Measurements from ENCODE around the gene CACNB2. TPM values are rescaled to one million over a fixed set of nuclear protein-coding genes. Genes with fewer than 3 reads are reported as not detected.

CACNB2 gene
- polyA plus RNA-seq, 1 of the 3 experiments (the other 2 are of a cell fraction), result 0.74 TPM

- ChIA-PET CTCF (interaction anchor here (0.9 kb wide), 1 partner anchor 18 kb away, joined by 3 read pairs; no protein-coding TSS in a partner anchor), POLR2A (no interaction called here)
- Histone ChIP-seq H3K27ac (ENCODE audit: low read depth in 2 of 2, low read length in 1 of 2) (no peak overlapping the region), H3K9me2 (no peaks in the 10 kb centered on the region), H3K9me3 (no peaks in the 10 kb centered on the region), H3K27me3 (ENCODE audit: insufficient read depth) (no peaks in the 10 kb centered on the region), H3K36me3 (replicated peaks in 1 of 2; ENCODE audit: control insufficient read depth in 1 of 2, insufficient read depth in 2 of 2, low read length in 1 of 2) (no peaks in the 10 kb centered on the region), H3K9ac (no peak overlapping the region), H4K20me1 (ENCODE audit: insufficient read depth) (no peaks in the 10 kb centered on the region), H3K4me1 (ENCODE audit: control insufficient read depth in 1 of 2, insufficient read depth in 2 of 2, low read depth in 1 of 2, low read length in 1 of 2) (no peaks in the 10 kb centered on the region), H3F3A (replicated peaks; ENCODE audit: insufficient read depth) (no peaks in the 10 kb centered on the region), H3K4me3 (ENCODE audit: low read depth in 2 of 2, low read length in 1 of 2) (no peak overlapping the region), H3K79me2 (ENCODE audit: insufficient read depth) (no peaks in the 10 kb centered on the region), H2AFZ (ENCODE audit: low read depth) (no peak overlapping the region), H3K4me2 (no peak overlapping the region)
- TF ChIP-seq RXRA (IDR thresholded peaks at IDR 0.05; ENCODE audit: borderline replicate concordance, low read depth) (no peak), JUND (IDR thresholded peaks at IDR 0.05) (no peak), CHD2 (IDR thresholded peaks at IDR 0.05; ENCODE audit: low read length, partially characterized antibody) (no peak), REST (IDR thresholded peaks at IDR 0.05; ENCODE audit: low read depth, low read length) (no peak)
- DNase-seq, result no peak
- 36% methylated on average over 2 of the region's 2 CpGs for WGBS (ENCODE audit: low lambda C conversion rate)
These were observed 42.7 kb upstream of the CACNB2 start for GRCh38 chr10:18097524-18097923.

GRCh38 chr10:18098201-18098600, 42.0 kb upstream of the CACNB2 start:
- no peak overlapping the region for H3K4me3 ChIP-seq (ENCODE audit: low read depth in 2 of 2, low read length in 1 of 2)
- H4K20me1 ChIP-seq (ENCODE audit: insufficient read depth), result no peaks in the 10 kb centered on the region
- no peak overlapping the region for H3K9ac ChIP-seq
- no peak overlapping the region for H3K4me2 ChIP-seq
- CTCF ChIA-PET, result interaction anchor here (0.9 to 1.0 kb wide), 2 partner anchors 19 to 100 kb away, joined by 3 read pairs; no protein-coding TSS in a partner anchor
- no peaks in the 10 kb centered on the region for H3K36me3 ChIP-seq (replicated peaks in 1 of 2; ENCODE audit: control insufficient read depth in 1 of 2, insufficient read depth in 2 of 2, low read length in 1 of 2)
- no peaks in the 10 kb centered on the region for H3K27me3 ChIP-seq (ENCODE audit: insufficient read depth)
- TF ChIP-seq FOXM1 (IDR thresholded peaks at IDR 0.05; ENCODE audit: low read depth) (no peak), USF1 (IDR thresholded peaks at IDR 0.05; ENCODE audit: borderline replicate concordance, low read depth) (no peak), GABPA (IDR thresholded peaks at IDR 0.05; ENCODE audit: low read depth) (no peak), NFIC (IDR thresholded peaks at IDR 0.05; ENCODE audit: borderline replicate concordance) (no peak)
- POLR2A ChIA-PET, result no interaction called here
- 44% methylated on average over 3 of the region's 3 CpGs for WGBS (ENCODE audit: low lambda C conversion rate)
- H3K4me1 ChIP-seq (ENCODE audit: control insufficient read depth in 1 of 2, insufficient read depth in 2 of 2, low read depth in 1 of 2, low read length in 1 of 2), result no peaks in the 10 kb centered on the region
- no peak for DNase-seq
- H2AFZ ChIP-seq (ENCODE audit: low read depth), result no peak overlapping the region
- H3K79me2 ChIP-seq (ENCODE audit: insufficient read depth), result no peaks in the 10 kb centered on the region
- no peaks in the 10 kb centered on the region for H3K9me2 ChIP-seq
- H3K27ac ChIP-seq (ENCODE audit: low read depth in 2 of 2, low read length in 1 of 2), result no peak overlapping the region
- no peaks in the 10 kb centered on the region for H3F3A ChIP-seq (replicated peaks; ENCODE audit: insufficient read depth)
- no peaks in the 10 kb centered on the region for H3K9me3 ChIP-seq

- no peaks in the 10 kb centered on the region for H4K20me1 ChIP-seq (ENCODE audit: insufficient read depth)
- H3K27ac ChIP-seq (ENCODE audit: low read depth in 2 of 2, low read length in 1 of 2), result no peak overlapping the region
- no peak overlapping the region for H3K9ac ChIP-seq
- no peaks in the 10 kb centered on the region for H3K27me3 ChIP-seq (ENCODE audit: insufficient read depth)
- no peaks in the 10 kb centered on the region for H3K9me3 ChIP-seq
- H3K79me2 ChIP-seq (ENCODE audit: insufficient read depth), result no peaks in the 10 kb centered on the region
- ChIA-PET CTCF (no interaction called here), POLR2A (no interaction called here)
- H3K36me3 ChIP-seq (replicated peaks in 1 of 2; ENCODE audit: control insufficient read depth in 1 of 2, insufficient read depth in 2 of 2, low read length in 1 of 2), result no peaks in the 10 kb centered on the region
- H3K4me1 ChIP-seq (ENCODE audit: control insufficient read depth in 1 of 2, insufficient read depth in 2 of 2, low read depth in 1 of 2, low read length in 1 of 2), result no peaks in the 10 kb centered on the region
- H3K9me2 ChIP-seq, result no peaks in the 10 kb centered on the region
- WGBS (ENCODE audit: low lambda C conversion rate), result 67% methylated on average over 3 of the region's 3 CpGs
- DNase-seq, result no peak
- no peak overlapping the region for H3K4me2 ChIP-seq
- H3F3A ChIP-seq (replicated peaks; ENCODE audit: insufficient read depth), result no peaks in the 10 kb centered on the region
- H2AFZ ChIP-seq (ENCODE audit: low read depth), result no peak overlapping the region
- H3K4me3 ChIP-seq (ENCODE audit: low read depth in 2 of 2, low read length in 1 of 2), result no peak overlapping the region
- TF ChIP-seq NRF1 (IDR thresholded peaks at IDR 0.05; ENCODE audit: low read depth, low read length), result no peak
- no peak for TF ChIP-seq GATA2 (CRISPR knock-in tag; IDR thresholded peaks at IDR 0.05)
- TF ChIP-seq CTCF (IDR thresholded peaks at IDR 0.05), result no peak
- TF ChIP-seq FOXJ3 (CRISPR knock-in tag; IDR thresholded peaks at IDR 0.05), result no peak
- TF ChIP-seq RXRA (IDR thresholded peaks at IDR 0.05; ENCODE audit: borderline replicate concordance, low read depth), result no peak
- TF ChIP-seq RAD21 (IDR thresholded peaks at IDR 0.05; ENCODE audit: low read length), result no peak
- no peak for TF ChIP-seq TCF12 (IDR thresholded peaks at IDR 0.05)
- no peak for TF ChIP-seq USF1 (IDR thresholded peaks at IDR 0.05; ENCODE audit: borderline replicate concordance, low read depth)
- no peak for TF ChIP-seq JUND (IDR thresholded peaks at IDR 0.05)
- no peak for TF ChIP-seq SIN3A (IDR thresholded peaks at IDR 0.05; ENCODE audit: borderline replicate concordance, low read depth, low read length)
- TF ChIP-seq YY1 (IDR thresholded peaks at IDR 0.05; ENCODE audit: low read depth), result no peak
- TF ChIP-seq EZH2phosphoT487 (IDR thresholded peaks at IDR 0.05; ENCODE audit: borderline replicate concordance, low read depth), result no peak
These were observed 40.8 kb upstream of the CACNB2 start for GRCh38 chr10:18099415-18099814.
